GM23338 (cell line): Measurements from ENCODE around the gene ASCL5. TPM values are rescaled to one million over a fixed set of nuclear protein-coding genes. Genes with fewer than 3 reads are reported as not detected.

Source experiments
- ATAC-seq: fragments of 200-7000 bp; cut with Tn5 transposase; 3 replicates; pipeline ENCODE4 v1.9.1; 2020
- DNase-seq: peaks from one replicate; pipeline ENCODE4 v3.0.0-alpha.2; 2015; ENCODE audit warnings: low spot score
- H2AFZ ChIP-seq: fragments of 200-600 bp; sonication (generic); 2 replicates; pipeline ENCODE4 v1.8.0; 2016; ENCODE audit warnings: antibody characterized with exemption, mild to moderate bottlenecking, moderate library complexity
- H3F3A ChIP-seq: fragments of 200-600 bp; sonication (generic); replicated peaks from 2 replicates; pipeline ENCODE4 v1.8.0; 2017; ENCODE audit warnings: antibody characterized with exemption, mixed run types, low read depth
- H3K27ac ChIP-seq: fragments of 200-600 bp; sonication (generic); 2 replicates; pipeline ENCODE4 v1.6.1; 2016; ENCODE audit warnings: low read depth
- H3K27me3 ChIP-seq: fragments of 200-600 bp; sonication (generic); 2 replicates; pipeline ENCODE4 v1.8.0; 2016; ENCODE audit warnings: mild to moderate bottlenecking, mixed run types, moderate library complexity; ENCODE audit not compliant: insufficient read depth
- H3K36me3 ChIP-seq: fragments of 200-600 bp; sonication (generic); 2 replicates; pipeline ENCODE4 v1.8.0; 2016; ENCODE audit warnings: mild to moderate bottlenecking; ENCODE audit not compliant: insufficient read depth
- H3K4me1 ChIP-seq: fragments of 200-600 bp; sonication (generic); 2 replicates; pipeline ENCODE4 v1.8.0; 2016; ENCODE audit warnings: mild to moderate bottlenecking, moderate library complexity; ENCODE audit not compliant: insufficient read depth
- H3K4me2 ChIP-seq: fragments of 200-600 bp; sonication (generic); 2 replicates; pipeline ENCODE4 v1.7.1; 2017; ENCODE audit warnings: mixed run types
- H3K4me3 ChIP-seq: fragments of 200-600 bp; sonication (generic); 2 replicates; pipeline ENCODE4 v1.6.1; 2016; ENCODE audit warnings: mixed run types
- H3K79me2 ChIP-seq: fragments of 200-600 bp; sonication (generic); replicated peaks from 2 replicates; pipeline ENCODE4 v1.8.0; 2017; ENCODE audit warnings: mild to moderate bottlenecking; ENCODE audit not compliant: insufficient read depth
- H3K9me2 ChIP-seq: fragments of 200-600 bp; sonication (generic); 2 replicates; pipeline ENCODE4 v1.8.0; 2017; ENCODE audit not compliant: insufficient read depth
- H4K20me1 ChIP-seq: fragments of 200-600 bp; sonication (generic); replicated peaks from 2 replicates; pipeline ENCODE4 v1.8.0; 2017; ENCODE audit warnings: mild to moderate bottlenecking; ENCODE audit not compliant: insufficient read depth
- H3K27ac Mint-ChIP-seq: 2 replicates; pipeline ENCODE4 v1.8.0; 2020; ENCODE audit warnings: inconsistent platforms, mild to moderate bottlenecking, moderate library complexity, mixed read lengths
- H3K27me3 Mint-ChIP-seq: 3 replicates; pipeline ENCODE4 v1.8.0; 2022; ENCODE audit warnings: low read depth, mild to moderate bottlenecking, moderate library complexity, mixed read lengths, inconsistent platforms; ENCODE audit not compliant: insufficient read depth, poor library complexity
- H3K36me3 Mint-ChIP-seq: 3 replicates; pipeline ENCODE4 v1.8.0; 2021; ENCODE audit warnings: low read depth, mild to moderate bottlenecking, inconsistent platforms, moderate library complexity, mixed read lengths
- H3K4me1 Mint-ChIP-seq: 3 replicates; pipeline ENCODE4 v1.8.0; 2020; ENCODE audit warnings: mild to moderate bottlenecking, inconsistent platforms, mixed read lengths
- H3K4me3 Mint-ChIP-seq: 3 replicates; pipeline ENCODE4 v1.8.0; 2021; ENCODE audit warnings: moderate library complexity, mild to moderate bottlenecking, inconsistent platforms, mixed read lengths
- H3K9me3 Mint-ChIP-seq: 3 replicates; pipeline ENCODE4 v1.8.0; 2020; ENCODE audit warnings: moderate library complexity, mild to moderate bottlenecking, inconsistent platforms, mixed read lengths
- CREB1 ChIP-seq: fragments of 250-450 bp; sonication (Bioruptor Pico); IDR thresholded peaks from 2 replicates; pipeline ENCODE4 v1.5.0; 2020; ENCODE audit warnings: low read depth, mild to moderate bottlenecking, moderate library complexity
- EZH2 ChIP-seq: fragments of 200-600 bp; sonication (generic); IDR thresholded peaks from one replicate; pipeline ENCODE4 v1.8.0; 2017; ENCODE audit warnings: antibody characterized with exemption, mild to moderate bottlenecking, low read depth; ENCODE audit not compliant: unreplicated experiment
- ZNF114 ChIP-seq: fragments of 250-450 bp; sonication (Bioruptor Pico); IDR thresholded peaks from 2 replicates; pipeline ENCODE4 v1.5.0; 2020; ENCODE audit warnings: mild to moderate bottlenecking, moderate library complexity
- polyA plus RNA-seq: library from polyadenylated mRNA; unstranded; fragments of >200 nt; fragmentation: Nextera tagmentation; extraction: Ambion mirVana; gene quantifications from 2 replicates; pipeline ENCODE4 v1.2.1, GENCODE V29; 2016
- total RNA-seq: library from RNA; depleted of rRNA; stranded (reverse); fragments of >200 nt; shearing (Covaris generic); gene quantifications from 2 replicates; pipeline ENCODE4 v1.2.3, GENCODE V29; 2014
- TF ChIP-seq, protein P1 (sequence below): fragments of 250-450 bp; sonication (Bioruptor Pico); IDR thresholded peaks from 2 replicates; pipeline ENCODE4 v1.5.0; 2020; ENCODE audit warnings: mild to moderate bottlenecking, moderate library complexity
- TF ChIP-seq, protein P2 (sequence below), 2 experiments: fragments of 200-600 bp in 1 of 2; sonication (generic) in 1 of 2; conservative IDR thresholded peaks; 2 replicates each; pipeline versions ENCODE4 v1.5.1 to v1.6.1; 2016 to 2017; ENCODE audit warnings: antibody characterized with exemption in 2 of 2, low read depth in 2 of 2, mild to moderate bottlenecking in 2 of 2, moderate library complexity in 1 of 2
- TF ChIP-seq, protein P3 (sequence below): IDR thresholded peaks from one replicate; pipeline ENCODE4 v1.6.1; 2018; ENCODE audit warnings: antibody characterized with exemption; ENCODE audit not compliant: unreplicated experiment

The ASCL5 gene
- total and polyA plus RNA-seq, 2 experiments from 2014 or later = not detected

DNA sequence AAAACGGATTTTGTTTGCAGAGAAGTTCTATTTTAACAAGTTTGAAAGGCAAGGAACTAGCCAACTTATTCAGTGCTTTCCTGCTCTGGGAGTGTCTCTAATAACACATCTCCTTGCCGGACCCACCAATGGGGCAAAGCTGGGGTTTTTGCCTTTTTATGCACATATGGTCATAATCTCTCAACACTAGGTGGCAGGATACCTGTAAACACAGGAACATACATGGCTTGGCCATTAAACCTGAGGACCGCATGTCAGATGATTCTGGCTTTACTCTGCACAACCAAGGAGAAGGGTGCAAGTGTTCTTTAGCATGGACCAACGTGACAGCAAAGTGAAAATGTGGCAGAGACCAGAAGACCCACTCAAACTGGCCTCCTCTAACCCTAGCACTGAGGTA, 22.4 kb upstream of the ASCL5 start:
- peaks cover 85% of the 10 kb centered on the region for H3K36me3 Mint-ChIP-seq

More for the DNA sequence above, 22.4 kb upstream of the ASCL5 start:
- Histone ChIP-seq H3K9me2 (no peaks in the 10 kb centered on the region), H3K27me3 (no peaks in the 10 kb centered on the region), H2AFZ (no peak overlapping the region), H3K4me3 (no peak overlapping the region), H3K79me2 (peaks cover 16% of the 10 kb centered on the region), H3K27ac (no peak overlapping the region), H3K4me1 (0 out of 2 replicates have a peak, but pooled peaks cover 8% of the 10 kb centered on the region), H4K20me1 (peaks cover 12% of the 10 kb centered on the region; the same call in 1 of the 2 replicates), H3K4me2 (no peak overlapping the region), H3K36me3 (peaks cover 46% of the 10 kb centered on the region), H3F3A (no peaks in the 10 kb centered on the region)
- TF ChIP-seq EZH2 = no peak
- TF ChIP-seq, protein P1, sequence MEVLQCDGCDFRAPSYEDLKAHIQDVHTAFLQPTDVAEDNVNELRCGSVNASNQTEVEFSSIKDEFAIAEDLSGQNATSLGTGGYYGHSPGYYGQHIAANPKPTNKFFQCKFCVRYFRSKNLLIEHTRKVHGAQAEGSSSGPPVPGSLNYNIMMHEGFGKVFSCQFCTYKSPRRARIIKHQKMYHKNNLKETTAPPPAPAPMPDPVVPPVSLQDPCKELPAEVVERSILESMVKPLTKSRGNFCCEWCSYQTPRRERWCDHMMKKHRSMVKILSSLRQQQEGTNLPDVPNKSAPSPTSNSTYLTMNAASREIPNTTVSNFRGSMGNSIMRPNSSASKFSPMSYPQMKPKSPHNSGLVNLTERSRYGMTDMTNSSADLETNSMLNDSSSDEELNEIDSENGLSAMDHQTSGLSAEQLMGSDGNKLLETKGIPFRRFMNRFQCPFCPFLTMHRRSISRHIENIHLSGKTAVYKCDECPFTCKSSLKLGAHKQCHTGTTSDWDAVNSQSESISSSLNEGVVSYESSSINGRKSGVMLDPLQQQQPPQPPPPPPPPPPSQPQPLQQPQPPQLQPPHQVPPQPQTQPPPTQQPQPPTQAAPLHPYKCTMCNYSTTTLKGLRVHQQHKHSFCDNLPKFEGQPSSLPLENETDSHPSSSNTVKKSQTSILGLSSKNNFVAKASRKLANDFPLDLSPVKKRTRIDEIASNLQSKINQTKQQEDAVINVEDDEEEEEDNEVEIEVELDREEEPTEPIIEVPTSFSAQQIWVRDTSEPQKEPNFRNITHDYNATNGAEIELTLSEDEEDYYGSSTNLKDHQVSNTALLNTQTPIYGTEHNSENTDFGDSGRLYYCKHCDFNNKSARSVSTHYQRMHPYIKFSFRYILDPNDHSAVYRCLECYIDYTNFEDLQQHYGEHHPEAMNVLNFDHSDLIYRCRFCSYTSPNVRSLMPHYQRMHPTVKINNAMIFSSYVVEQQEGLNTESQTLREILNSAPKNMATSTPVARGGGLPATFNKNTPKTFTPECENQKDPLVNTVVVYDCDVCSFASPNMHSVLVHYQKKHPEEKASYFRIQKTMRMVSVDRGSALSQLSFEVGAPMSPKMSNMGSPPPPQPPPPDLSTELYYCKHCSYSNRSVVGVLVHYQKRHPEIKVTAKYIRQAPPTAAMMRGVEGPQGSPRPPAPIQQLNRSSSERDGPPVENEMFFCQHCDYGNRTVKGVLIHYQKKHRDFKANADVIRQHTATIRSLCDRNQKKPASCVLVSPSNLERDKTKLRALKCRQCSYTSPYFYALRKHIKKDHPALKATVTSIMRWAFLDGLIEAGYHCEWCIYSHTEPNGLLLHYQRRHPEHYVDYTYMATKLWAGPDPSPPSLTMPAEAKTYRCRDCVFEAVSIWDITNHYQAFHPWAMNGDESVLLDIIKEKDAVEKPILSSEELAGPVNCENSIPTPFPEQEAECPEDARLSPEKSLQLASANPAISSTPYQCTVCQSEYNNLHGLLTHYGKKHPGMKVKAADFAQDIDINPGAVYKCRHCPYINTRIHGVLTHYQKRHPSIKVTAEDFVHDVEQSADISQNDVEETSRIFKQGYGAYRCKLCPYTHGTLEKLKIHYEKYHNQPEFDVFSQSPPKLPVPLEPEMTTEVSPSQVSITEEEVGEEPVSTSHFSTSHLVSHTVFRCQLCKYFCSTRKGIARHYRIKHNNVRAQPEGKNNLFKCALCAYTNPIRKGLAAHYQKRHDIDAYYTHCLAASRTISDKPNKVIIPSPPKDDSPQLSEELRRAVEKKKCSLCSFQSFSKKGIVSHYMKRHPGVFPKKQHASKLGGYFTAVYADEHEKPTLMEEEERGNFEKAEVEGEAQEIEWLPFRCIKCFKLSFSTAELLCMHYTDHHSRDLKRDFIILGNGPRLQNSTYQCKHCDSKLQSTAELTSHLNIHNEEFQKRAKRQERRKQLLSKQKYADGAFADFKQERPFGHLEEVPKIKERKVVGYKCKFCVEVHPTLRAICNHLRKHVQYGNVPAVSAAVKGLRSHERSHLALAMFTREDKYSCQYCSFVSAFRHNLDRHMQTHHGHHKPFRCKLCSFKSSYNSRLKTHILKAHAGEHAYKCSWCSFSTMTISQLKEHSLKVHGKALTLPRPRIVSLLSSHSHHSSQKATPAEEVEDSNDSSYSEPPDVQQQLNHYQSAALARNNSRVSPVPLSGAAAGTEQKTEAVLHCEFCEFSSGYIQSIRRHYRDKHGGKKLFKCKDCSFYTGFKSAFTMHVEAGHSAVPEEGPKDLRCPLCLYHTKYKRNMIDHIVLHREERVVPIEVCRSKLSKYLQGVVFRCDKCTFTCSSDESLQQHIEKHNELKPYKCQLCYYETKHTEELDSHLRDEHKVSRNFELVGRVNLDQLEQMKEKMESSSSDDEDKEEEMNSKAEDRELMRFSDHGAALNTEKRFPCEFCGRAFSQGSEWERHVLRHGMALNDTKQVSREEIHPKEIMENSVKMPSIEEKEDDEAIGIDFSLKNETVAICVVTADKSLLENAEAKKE (CRISPR knock-in tag) = no peak
- no peak for TF ChIP-seq CREB1 (CRISPR knock-in tag)
- no peak for TF ChIP-seq ZNF114 (CRISPR knock-in tag)
- TF ChIP-seq, protein P2, sequence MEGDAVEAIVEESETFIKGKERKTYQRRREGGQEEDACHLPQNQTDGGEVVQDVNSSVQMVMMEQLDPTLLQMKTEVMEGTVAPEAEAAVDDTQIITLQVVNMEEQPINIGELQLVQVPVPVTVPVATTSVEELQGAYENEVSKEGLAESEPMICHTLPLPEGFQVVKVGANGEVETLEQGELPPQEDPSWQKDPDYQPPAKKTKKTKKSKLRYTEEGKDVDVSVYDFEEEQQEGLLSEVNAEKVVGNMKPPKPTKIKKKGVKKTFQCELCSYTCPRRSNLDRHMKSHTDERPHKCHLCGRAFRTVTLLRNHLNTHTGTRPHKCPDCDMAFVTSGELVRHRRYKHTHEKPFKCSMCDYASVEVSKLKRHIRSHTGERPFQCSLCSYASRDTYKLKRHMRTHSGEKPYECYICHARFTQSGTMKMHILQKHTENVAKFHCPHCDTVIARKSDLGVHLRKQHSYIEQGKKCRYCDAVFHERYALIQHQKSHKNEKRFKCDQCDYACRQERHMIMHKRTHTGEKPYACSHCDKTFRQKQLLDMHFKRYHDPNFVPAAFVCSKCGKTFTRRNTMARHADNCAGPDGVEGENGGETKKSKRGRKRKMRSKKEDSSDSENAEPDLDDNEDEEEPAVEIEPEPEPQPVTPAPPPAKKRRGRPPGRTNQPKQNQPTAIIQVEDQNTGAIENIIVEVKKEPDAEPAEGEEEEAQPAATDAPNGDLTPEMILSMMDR (conservative IDR thresholded peaks at IDR 0.05; ENCODE audit: low read depth in 2 of 2) = peak; percentile 49 to 52
- TF ChIP-seq, protein P3, sequence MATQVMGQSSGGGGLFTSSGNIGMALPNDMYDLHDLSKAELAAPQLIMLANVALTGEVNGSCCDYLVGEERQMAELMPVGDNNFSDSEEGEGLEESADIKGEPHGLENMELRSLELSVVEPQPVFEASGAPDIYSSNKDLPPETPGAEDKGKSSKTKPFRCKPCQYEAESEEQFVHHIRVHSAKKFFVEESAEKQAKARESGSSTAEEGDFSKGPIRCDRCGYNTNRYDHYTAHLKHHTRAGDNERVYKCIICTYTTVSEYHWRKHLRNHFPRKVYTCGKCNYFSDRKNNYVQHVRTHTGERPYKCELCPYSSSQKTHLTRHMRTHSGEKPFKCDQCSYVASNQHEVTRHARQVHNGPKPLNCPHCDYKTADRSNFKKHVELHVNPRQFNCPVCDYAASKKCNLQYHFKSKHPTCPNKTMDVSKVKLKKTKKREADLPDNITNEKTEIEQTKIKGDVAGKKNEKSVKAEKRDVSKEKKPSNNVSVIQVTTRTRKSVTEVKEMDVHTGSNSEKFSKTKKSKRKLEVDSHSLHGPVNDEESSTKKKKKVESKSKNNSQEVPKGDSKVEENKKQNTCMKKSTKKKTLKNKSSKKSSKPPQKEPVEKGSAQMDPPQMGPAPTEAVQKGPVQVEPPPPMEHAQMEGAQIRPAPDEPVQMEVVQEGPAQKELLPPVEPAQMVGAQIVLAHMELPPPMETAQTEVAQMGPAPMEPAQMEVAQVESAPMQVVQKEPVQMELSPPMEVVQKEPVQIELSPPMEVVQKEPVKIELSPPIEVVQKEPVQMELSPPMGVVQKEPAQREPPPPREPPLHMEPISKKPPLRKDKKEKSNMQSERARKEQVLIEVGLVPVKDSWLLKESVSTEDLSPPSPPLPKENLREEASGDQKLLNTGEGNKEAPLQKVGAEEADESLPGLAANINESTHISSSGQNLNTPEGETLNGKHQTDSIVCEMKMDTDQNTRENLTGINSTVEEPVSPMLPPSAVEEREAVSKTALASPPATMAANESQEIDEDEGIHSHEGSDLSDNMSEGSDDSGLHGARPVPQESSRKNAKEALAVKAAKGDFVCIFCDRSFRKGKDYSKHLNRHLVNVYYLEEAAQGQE = no peak
- no peak for ATAC-seq
- peak; percentile 72 for DNase-seq
- Mint-ChIP-seq H3K4me3 (no peak overlapping the region), H3K4me1 (peaks cover 11% of the 10 kb centered on the region), H3K27ac (no peak overlapping the region), H3K9me3 (no peaks in the 10 kb centered on the region), H3K27me3 (no peaks in the 10 kb centered on the region)
